Left ventricle myocardium inferior (tissue), 1 donor: Measurements from ENCODE around the gene MAZ. TPM values are rescaled to one million over a fixed set of nuclear protein-coding genes. Genes with fewer than 3 reads are reported as not detected.
"Not testable (repeated sequence)": the region's sequence is repeated elsewhere in the genome, so short reads cannot be mapped to it uniquely, and the experiment has no call there.

Experiments
- DNase-seq: peaks from one replicate; pipeline ENCODE4 v3.0.0-alpha.2; 2020
- H3K27ac ChIP-seq: fragments of 200-600 bp; replicated peaks from 2 replicates; pipeline ENCODE4 v1.8.0; 2021
- H3K27me3 ChIP-seq: fragments of 200-600 bp; 2 replicates; pipeline ENCODE4 v1.8.0; 2021; ENCODE audit warnings: low read depth
- H3K36me3 ChIP-seq: fragments of 200-600 bp; 2 replicates; pipeline ENCODE4 v1.8.0; 2021
- H3K4me1 ChIP-seq: fragments of 200-600 bp; 2 replicates; pipeline ENCODE4 v1.8.0; 2021
- H3K4me3 ChIP-seq: fragments of 200-600 bp; 2 replicates; pipeline ENCODE4 v1.8.0; 2021; ENCODE audit warnings: mild to moderate bottlenecking, moderate library complexity
- H3K9me3 ChIP-seq: fragments of 200-600 bp; replicated peaks from 2 replicates; pipeline ENCODE4 v1.8.0; 2021
- CTCF ChIP-seq: fragments of 200-600 bp; IDR thresholded peaks from 2 replicates; pipeline ENCODE4 v1.8.0; 2021; ENCODE audit warnings: antibody characterized with exemption, mild to moderate bottlenecking, borderline replicate concordance
- intact Hi-C: fragments of 100-400 bp; cut with micrococcal nuclease; formaldehyde crosslinking; loops from one replicate; pipeline ENCODE4 v1.11.0; 2022
- total RNA-seq: library from RNA; stranded (reverse); fragmentation: NEBNext Ultra II Directional; extraction: Animal tissue kit (Norgen Biotek cat#: 25700); gene quantifications from one replicate; pipeline ENCODE4 v1.2.1, GENCODE V29; 2021
- donor health status: DM: no; HTN: yes; CAD: no; lungs with severe emphysema.

Gene MAZ
- total RNA-seq, 1 donor from 2014 or later: 77.6 TPM

- intact Hi-C loops: no loop called here
- no peak for TF ChIP-seq CTCF
- no peak for DNase-seq
- H3K9me3 ChIP-seq: no peaks in the 10 kb centered on the region
- H3K27ac ChIP-seq: no peak within 1 kb of the TSS
- no peaks in the 10 kb centered on the region for H3K36me3 ChIP-seq
- H3K4me3 ChIP-seq: no peak within 1 kb of the TSS
- peaks cover 28% of the 10 kb centered on the region for H3K27me3 ChIP-seq
- no peaks in the 10 kb centered on the region for H3K4me1 ChIP-seq
Measured at GRCh38 chr16:29777576-29778350, 28.6 kb upstream of the MAZ start, which contains the start of gene ZG16. Gene ZG16 (plus strand): TSS chr16:29778256. CDS start chr16:29779267, 1,011 bp downstream.

- intact Hi-C loops: no loop called here
- Histone ChIP-seq H3K4me1 (no peaks in the 10 kb centered on the region), H3K9me3 (no peaks in the 10 kb centered on the region), H3K36me3 (no peaks in the 10 kb centered on the region), H3K27me3 (peaks cover 28% of the 10 kb centered on the region), H3K4me3 (no peak overlapping the region), H3K27ac (no peak overlapping the region)
- no peak for TF ChIP-seq CTCF
- no peak for DNase-seq
Measured at GRCh38 chr16:29779474-29779873, 26.9 kb upstream of the MAZ start.

- intact Hi-C loops, H3K4me3 ChIP-seq, DNase-seq, H3K27ac ChIP-seq, H3K9me3 ChIP-seq, H3K36me3 ChIP-seq: not testable (repeated sequence)
- Histone ChIP-seq H3K4me1 (peaks cover 11% of the 10 kb centered on the region), H3K27me3 (peaks cover 20% of the 10 kb centered on the region)
Measured at GRCh38 chr16:29783094-29783953, 23.0 kb upstream of the MAZ start.

GRCh38 chr16:29784157-29784556 lies 22.2 kb upstream of the MAZ start:
- H3K27me3 ChIP-seq: peaks cover 12% of the 10 kb centered on the region
- intact Hi-C loops: no loop called here
- no peak overlapping the region for H3K27ac ChIP-seq
- H3K4me3 ChIP-seq: no peak overlapping the region
- peaks cover 11% of the 10 kb centered on the region for H3K4me1 ChIP-seq
- DNase-seq: no peak
- no peaks in the 10 kb centered on the region for H3K36me3 ChIP-seq
- TF ChIP-seq CTCF: no peak
- no peaks in the 10 kb centered on the region for H3K9me3 ChIP-seq

- intact Hi-C loops: no loop called here
Measured at GRCh38 chr16:29784901-29785500, 21.3 kb upstream of the MAZ start.

GRCh38 chr16:29787155-29787554 lies 19.2 kb upstream of the MAZ start:
- DNase-seq, intact Hi-C loops, H3K27me3 ChIP-seq, H3K36me3 ChIP-seq, H3K9me3 ChIP-seq, H3K27ac ChIP-seq, H3K4me3 ChIP-seq: not testable (repeated sequence)
- peaks cover 33% of the 10 kb centered on the region for H3K4me1 ChIP-seq

More at GRCh38 chr16:29784901-29785500, 21.3 kb upstream of the MAZ start:
- H3K27ac ChIP-seq: peak overlapping the region; percentile 34
- peak overlapping the region; percentile 53 for H3K4me3 ChIP-seq
- TF ChIP-seq CTCF: peak; percentile 92
- H3K9me3 ChIP-seq: no peaks in the 10 kb centered on the region
- H3K36me3 ChIP-seq: no peaks in the 10 kb centered on the region
- peaks cover 17% of the 10 kb centered on the region for H3K4me1 ChIP-seq
- peak; percentile 79 for DNase-seq
- peaks cover 3% of the 10 kb centered on the region for H3K27me3 ChIP-seq
